Activated CD4-positive, alpha-beta T cell treated with anti-CD3 and anti-CD28 coated beads, Interleukin-2, Interleukin-6, amounts not matched to agents 100 ng/mL and 50 ng/mL, durations not matched to agents 16 hours and 8 hours (primary cell): ENCODE results near the gene TIMM22.
"Not testable (repeated sequence)": the region's sequence is repeated elsewhere in the genome, so short reads cannot be mapped to it uniquely, and the experiment has no call there.

Experiments used
- DNase-seq: peaks from one replicate; pipeline ENCODE4 v3.0.0-alpha.2; 2020

The TIMM22 gene

DNA sequence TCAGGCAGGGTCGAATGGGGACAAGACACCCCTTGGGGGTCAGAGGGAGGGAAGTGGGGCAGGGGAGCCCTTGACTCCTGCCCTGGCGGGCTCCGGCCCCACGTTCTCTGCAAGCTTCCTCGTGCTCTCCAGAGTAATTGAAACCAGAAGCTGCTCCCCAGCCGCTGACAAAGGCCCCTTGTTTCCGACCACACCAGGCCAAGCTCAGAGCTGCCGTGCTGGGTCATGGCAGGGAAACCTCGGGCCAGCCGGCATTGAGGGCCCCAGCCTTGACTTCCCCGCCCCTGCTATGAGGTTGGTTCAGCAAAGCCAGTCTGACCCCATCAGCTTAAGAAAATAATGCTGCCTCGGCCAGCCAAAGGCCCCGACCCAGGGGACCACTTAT lies 43.3 kb downstream of the TIMM22 start:
- DNase-seq = no peak

DNA sequence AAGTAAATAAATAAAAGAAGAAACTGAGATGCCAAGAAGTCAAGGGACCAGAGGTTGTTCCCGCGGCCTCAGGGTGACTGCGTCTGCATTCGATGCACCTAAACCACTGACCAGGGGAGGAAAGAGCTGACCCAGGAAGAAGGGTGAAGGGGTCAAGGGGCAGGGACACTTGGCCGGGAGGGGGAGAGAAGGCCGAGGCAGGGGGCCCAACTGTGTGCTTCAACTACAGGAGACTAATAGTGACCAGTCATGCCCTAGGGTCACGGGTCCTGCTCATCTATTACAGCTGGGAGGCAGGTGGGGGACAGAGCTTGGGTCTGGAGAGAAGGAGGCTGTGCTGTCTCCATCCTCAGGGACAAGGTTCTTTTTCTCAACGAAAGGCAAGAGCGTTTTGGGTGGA lies 44.8 kb downstream of the TIMM22 start:
- no peak for DNase-seq

- DNase-seq = no peak
Measured at GRCh38 chr17:1042486-1042885, 45.6 kb downstream of the TIMM22 start.

DNA sequence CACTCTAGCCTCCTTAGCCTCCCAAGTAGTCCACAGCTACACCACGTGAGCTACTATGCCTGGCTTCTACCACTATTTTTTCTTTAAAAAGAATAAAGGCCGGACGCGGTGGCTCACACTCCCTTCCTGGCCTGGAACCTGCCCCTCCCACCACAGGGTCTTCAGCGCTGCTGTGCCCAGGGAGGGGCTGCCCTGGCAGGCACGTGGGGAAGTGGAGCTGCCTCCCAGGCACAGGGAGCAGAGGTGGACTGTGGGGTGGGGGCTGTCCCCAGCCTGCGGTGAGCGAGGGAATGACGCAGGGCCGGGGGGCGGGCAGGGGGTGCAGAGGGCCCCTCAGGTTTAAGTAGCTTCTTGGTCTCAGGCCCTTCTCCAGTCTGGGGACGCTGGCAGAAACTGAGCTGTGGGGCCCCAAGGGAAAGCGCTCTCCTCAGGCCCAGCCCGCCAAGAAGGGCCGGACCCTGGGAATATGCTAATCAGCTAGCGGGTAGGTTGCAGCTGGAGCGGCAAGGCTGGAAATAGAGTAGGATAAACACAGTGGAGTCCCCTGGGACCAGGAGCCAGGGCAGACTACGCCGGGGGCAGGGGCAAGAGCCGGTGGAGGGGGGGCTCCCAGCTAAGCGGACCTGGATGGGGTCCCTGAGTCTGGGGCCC lies 46.8 kb downstream of the TIMM22 start:
- no peak for DNase-seq

- not testable (repeated sequence) for DNase-seq
Measured at GRCh38 chr17:1044387-1045009, 47.6 kb downstream of the TIMM22 start.

GRCh38 chr17:1045456-1045855 lies 48.5 kb downstream of the TIMM22 start:
- DNase-seq = no peak

DNA sequence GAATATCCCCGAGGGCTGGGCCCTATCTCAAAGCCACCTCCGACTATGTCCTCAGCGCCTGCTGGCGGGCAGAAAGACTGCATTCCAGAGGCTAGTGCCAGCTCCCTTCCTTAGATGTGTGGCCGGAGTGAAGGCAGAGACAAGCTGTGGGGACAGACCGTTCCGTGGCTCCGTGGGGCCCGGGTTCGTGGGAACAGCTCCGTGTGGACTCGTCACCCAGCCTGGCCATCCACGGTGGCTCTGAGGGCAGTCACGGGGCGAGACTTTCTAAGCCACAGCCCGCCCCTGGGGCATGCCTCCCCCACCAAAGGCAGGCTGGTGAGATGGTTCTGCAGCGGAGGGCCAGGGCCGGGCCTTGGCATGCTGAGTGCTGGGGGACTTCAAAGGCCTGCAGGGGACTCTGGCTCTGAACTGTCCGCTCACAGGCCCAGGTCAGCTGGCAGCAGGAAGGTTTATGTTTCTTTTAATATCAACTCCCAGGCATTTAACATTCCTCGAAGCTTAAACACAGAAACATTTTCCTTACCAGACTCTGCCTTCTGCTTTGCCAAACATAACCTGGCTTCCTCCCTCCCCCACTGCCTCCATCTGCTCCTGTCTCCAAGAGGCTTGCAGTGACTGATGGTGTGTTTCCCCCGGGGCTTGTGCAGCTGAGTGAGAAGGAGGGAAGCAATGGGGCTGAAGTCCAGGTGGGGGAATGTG lies 50.4 kb downstream of the TIMM22 start:
- no peak for DNase-seq

GRCh38 chr17:1047879-1048470 lies 51.0 kb downstream of the TIMM22 start:
- DNase-seq = no peak

DNA sequence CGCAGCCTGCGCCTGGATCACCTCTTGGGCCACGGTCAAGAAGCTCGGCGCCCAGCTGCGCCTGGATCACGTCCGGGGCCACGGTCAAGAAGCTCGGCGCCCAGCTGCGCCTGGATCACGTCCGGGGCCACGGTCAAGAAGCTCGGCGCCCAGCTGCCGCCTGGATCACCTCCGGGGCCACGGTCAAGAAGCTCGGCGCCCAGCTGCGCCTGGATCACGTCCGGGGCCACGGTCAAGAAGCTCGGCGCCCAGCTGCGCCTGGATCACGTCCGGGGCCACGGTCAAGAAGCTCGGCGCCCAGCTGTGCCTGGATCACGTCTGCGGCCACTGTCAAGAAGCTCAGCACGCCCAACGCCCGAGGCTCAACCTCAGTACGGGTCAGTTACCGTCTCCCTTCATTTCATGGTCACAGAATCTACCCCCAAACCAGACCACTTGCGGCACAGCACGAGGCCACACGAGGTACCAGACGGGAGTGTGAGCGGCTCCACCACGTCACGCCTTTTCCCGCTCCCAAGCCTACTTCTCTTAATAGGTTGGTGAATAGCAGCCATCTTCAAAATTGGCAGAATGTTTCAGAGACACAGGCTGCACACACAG lies 51.7 kb downstream of the TIMM22 start:
- DNase-seq = not testable (repeated sequence)

GRCh38 chr17:1049446-1050225 lies 52.7 kb downstream of the TIMM22 start:
- DNase-seq = no peak

GRCh38 chr17:1050246-1050995 lies 53.5 kb downstream of the TIMM22 start:
- DNase-seq = no peak

DNA sequence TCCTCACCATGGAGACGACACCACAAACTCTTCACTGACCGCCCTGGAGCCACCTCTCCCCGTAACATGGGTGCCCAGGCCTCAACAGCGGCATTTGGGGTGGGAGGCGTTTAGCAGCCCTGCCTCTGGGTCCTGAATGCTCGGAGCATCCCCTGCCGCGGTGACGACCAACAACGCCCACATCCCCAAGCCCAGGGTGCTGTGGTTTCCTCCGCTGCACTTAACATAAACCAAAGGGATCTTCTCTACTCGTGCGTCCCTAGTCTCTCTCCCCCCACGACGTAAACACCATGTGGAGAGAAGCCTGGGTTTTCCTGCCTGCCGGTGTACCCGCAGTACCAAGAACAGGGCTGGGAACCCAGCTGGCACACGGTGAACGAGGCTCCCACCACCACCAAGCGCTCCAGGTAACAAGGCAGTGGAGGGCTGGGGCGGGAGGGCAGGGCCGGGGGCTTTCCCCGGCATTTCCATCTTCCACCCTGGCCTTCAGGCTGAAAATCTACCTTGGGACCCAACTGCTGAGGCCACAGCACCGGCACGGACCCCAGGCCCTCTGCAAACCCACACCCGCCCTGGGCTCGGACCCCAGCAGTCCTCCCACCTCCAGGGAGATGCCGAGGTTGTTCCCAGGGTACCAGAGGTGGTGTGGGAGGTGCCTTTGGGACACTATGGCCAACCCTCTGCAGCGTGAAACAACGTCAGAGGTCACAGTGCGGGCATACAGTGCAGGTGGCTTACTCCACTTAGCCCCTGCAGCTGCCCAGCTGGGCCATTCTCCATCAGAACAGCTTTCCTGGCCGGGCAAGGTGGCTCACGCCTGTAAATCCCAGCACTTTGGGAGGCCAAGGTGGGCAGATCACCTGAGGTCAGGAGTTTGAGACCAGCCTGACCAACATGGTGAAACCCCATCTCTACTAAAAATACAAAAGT lies 54.3 kb downstream of the TIMM22 start:
- DNase-seq = no peak
